HUES6 (cell line): ENCODE measurements around the gene COL6A3.

Source experiments
- H3K27ac ChIP-seq: 2 replicates; pipeline ENCODE4 v1.7.0; 2013; ENCODE audit warnings: low read depth, mild to moderate bottlenecking, low read length, inconsistent platforms
- H3K27me3 ChIP-seq: 2 replicates; pipeline ENCODE4 v1.6.1; 2013; ENCODE audit warnings: low read length; ENCODE audit not compliant: control insufficient read depth, insufficient read depth
- H3K36me3 ChIP-seq: 2 replicates; pipeline ENCODE4 v1.6.1; 2013; ENCODE audit warnings: low read length; ENCODE audit not compliant: control insufficient read depth, insufficient read depth
- H3K4me1 ChIP-seq: 2 replicates; pipeline ENCODE4 v1.6.1; 2013; ENCODE audit warnings: low read length; ENCODE audit not compliant: control insufficient read depth, insufficient read depth
- H3K4me3 ChIP-seq: 2 replicates; pipeline ENCODE4 v1.5.1; 2013; ENCODE audit warnings: low read depth, low read length
- H3K9ac ChIP-seq: one replicate; pipeline ENCODE4 v1.6.1; 2013; ENCODE audit warnings: mild to moderate bottlenecking, low read length
- H3K9me3 ChIP-seq: 2 replicates; pipeline ENCODE4 v1.6.1; 2013; ENCODE audit warnings: low read depth, low read length; ENCODE audit not compliant: control insufficient read depth, insufficient read depth

The COL6A3 gene

DNA sequence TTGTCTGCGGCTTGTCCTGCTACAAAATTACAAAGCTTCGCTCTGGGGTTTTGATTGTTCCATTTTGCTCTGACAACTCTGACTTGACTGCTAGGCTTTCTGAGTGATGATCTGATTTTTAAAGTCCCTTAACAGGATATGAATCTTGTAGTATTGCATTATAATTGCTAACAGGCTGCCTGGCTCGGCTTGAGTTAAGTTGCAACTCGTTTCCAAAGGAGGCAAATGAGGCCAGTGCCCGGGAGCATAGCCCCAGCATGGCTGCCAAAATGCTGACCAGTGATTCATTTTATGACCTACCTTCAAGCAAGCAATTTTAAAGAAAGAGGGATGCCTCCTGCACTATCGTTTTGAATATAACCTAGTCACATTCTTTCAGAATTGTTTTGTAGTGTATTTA, 135.4 kb downstream of the COL6A3 start:
- no peak overlapping the region for H3K27ac ChIP-seq
- no peaks in the 10 kb centered on the region for H3K4me1 ChIP-seq

GRCh38 chr2:237276716-237277490, 137.1 kb downstream of the COL6A3 start:
- H3K36me3 ChIP-seq = no peaks in the 10 kb centered on the region
- no peaks in the 10 kb centered on the region for H3K4me1 ChIP-seq
- H3K27ac ChIP-seq = no peak overlapping the region
- no peak overlapping the region for H3K9ac ChIP-seq
- no peaks in the 10 kb centered on the region for H3K9me3 ChIP-seq
- no peak overlapping the region for H3K4me3 ChIP-seq
- H3K27me3 ChIP-seq = no peaks in the 10 kb centered on the region

More for the DNA sequence above, 135.4 kb downstream of the COL6A3 start:
- Histone ChIP-seq H3K9me3 (no peaks in the 10 kb centered on the region), H3K27me3 (no peaks in the 10 kb centered on the region), H3K4me3 (no peak overlapping the region), H3K9ac (no peak overlapping the region), H3K36me3 (no peaks in the 10 kb centered on the region)
